Measurements from ENCODE around the gene FBXO24. TPM values are rescaled to one million over a fixed set of nuclear protein-coding genes. Genes with fewer than 3 reads are reported as not detected.

FBXO24 gene
- total RNA-seq, 1 donor from 2014 or later: 0.61 TPM

GRCh38 chr7:100566018-100566531 lies 20.1 kb upstream of the FBXO24 start:
- TF ChIP-seq CTCF (conservative IDR thresholded peaks at IDR 0.05): no peak
- H3K27me3 Mint-ChIP-seq (ENCODE audit: low read depth): peaks cover 17% of the 10 kb centered on the region
- H3K27ac Mint-ChIP-seq (ENCODE audit: unreplicated experiment): no peak overlapping the region
- no peaks in the 10 kb centered on the region for H3K36me3 Mint-ChIP-seq (ENCODE audit: low read depth)
- H3K9me3 Mint-ChIP-seq: no peaks in the 10 kb centered on the region
- H3K4me3 Mint-ChIP-seq: no peak overlapping the region
- no peak for DNase-seq (ENCODE audit: low read depth, low spot score)
- peaks cover 33% of the 10 kb centered on the region for H3K4me1 Mint-ChIP-seq

GRCh38 chr7:100567031-100567730 lies 18.9 kb upstream of the FBXO24 start:
- Mint-ChIP-seq H3K4me3 (no peak overlapping the region), H3K27me3 (ENCODE audit: low read depth) (peaks cover 24% of the 10 kb centered on the region), H3K36me3 (ENCODE audit: low read depth) (no peaks in the 10 kb centered on the region), H3K9me3 (no peaks in the 10 kb centered on the region), H3K4me1 (peaks cover 37% of the 10 kb centered on the region), H3K27ac (ENCODE audit: unreplicated experiment) (no peak overlapping the region)
- DNase-seq (ENCODE audit: low read depth, low spot score): no peak
- TF ChIP-seq CTCF (conservative IDR thresholded peaks at IDR 0.05): no peak

- H3K4me1 Mint-ChIP-seq: peaks cover 38% of the 10 kb centered on the region
- H3K27me3 Mint-ChIP-seq (ENCODE audit: low read depth): peaks cover 24% of the 10 kb centered on the region
- H3K9me3 Mint-ChIP-seq: no peaks in the 10 kb centered on the region
- H3K36me3 Mint-ChIP-seq (ENCODE audit: low read depth): no peaks in the 10 kb centered on the region
- no peak for DNase-seq (ENCODE audit: low read depth, low spot score)
- no peak overlapping the region for H3K27ac Mint-ChIP-seq (ENCODE audit: unreplicated experiment)
- H3K4me3 Mint-ChIP-seq: no peak overlapping the region
- no peak for TF ChIP-seq CTCF (conservative IDR thresholded peaks at IDR 0.05)
Measured at GRCh38 chr7:100567751-100568175, 18.4 kb upstream of the FBXO24 start.

GRCh38 chr7:100568176-100568895 lies 17.8 kb upstream of the FBXO24 start:
- no peak overlapping the region for H3K27ac Mint-ChIP-seq (ENCODE audit: unreplicated experiment)
- DNase-seq (ENCODE audit: low read depth, low spot score): no peak
- H3K4me1 Mint-ChIP-seq: peaks cover 38% of the 10 kb centered on the region
- H3K4me3 Mint-ChIP-seq: no peak overlapping the region
- TF ChIP-seq CTCF (conservative IDR thresholded peaks at IDR 0.05): no peak
- H3K9me3 Mint-ChIP-seq: no peaks in the 10 kb centered on the region
- H3K36me3 Mint-ChIP-seq (ENCODE audit: low read depth): no peaks in the 10 kb centered on the region
- H3K27me3 Mint-ChIP-seq (ENCODE audit: low read depth): peaks cover 24% of the 10 kb centered on the region

GRCh38 chr7:100568896-100569844 lies 17.0 kb upstream of the FBXO24 start:
- Mint-ChIP-seq H3K27ac (ENCODE audit: unreplicated experiment) (peak overlapping the region; percentile 10), H3K4me1 (peaks cover 34% of the 10 kb centered on the region), H3K4me3 (peak overlapping the region; percentile 78), H3K36me3 (ENCODE audit: low read depth) (no peaks in the 10 kb centered on the region), H3K9me3 (no peaks in the 10 kb centered on the region), H3K27me3 (ENCODE audit: low read depth) (peaks cover 24% of the 10 kb centered on the region)
- peak; percentile 55 for TF ChIP-seq CTCF (conservative IDR thresholded peaks at IDR 0.05)
- DNase-seq (ENCODE audit: low read depth, low spot score): peak; percentile 55
